COR-L47 (cell line): ENCODE measurements around the gene TMEM53.

Experiments used
- DNase-seq: peaks from one replicate; lab custom pipeline; 2025; lab: John Stamatoyannopoulos, UW

The TMEM53 gene

GRCh38 chr1:44603718-44604117 lies 70.6 kb downstream of the TMEM53 start:
- peak; percentile 65 for DNase-seq
